ENCODE data around the gene TSPOAP1. TPM values are rescaled to one million over a fixed set of nuclear protein-coding genes. Genes with fewer than 3 reads are reported as not detected.

The TSPOAP1 gene
- total and polyA plus RNA-seq, 10 of the 15 experiments (the other 5 are each of a cell fraction or from before 2014, with no cell fraction given): 0.58 to 16.4 (median 4.2) TPM; not detected in 1

DNA sequence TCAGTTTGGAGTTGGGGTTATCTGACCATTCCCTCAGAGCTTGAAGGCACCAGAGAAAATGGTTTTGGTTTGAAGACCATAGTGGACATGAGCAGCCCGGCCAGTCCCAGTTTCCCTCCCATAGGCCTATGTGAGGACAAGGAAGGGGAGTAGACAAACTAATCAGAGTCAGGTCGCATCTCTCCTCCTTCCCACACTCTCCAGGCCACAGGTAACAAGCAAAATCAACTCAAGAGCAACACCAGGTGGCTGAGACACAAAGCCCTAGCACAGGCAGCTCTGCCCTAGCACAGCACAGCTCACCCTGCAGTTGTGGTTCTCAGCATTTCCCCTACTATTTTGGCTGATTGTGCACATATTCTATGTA is 16.2 kb upstream of the TSPOAP1 start (continued):
- TF ChIP-seq, protein P1, sequence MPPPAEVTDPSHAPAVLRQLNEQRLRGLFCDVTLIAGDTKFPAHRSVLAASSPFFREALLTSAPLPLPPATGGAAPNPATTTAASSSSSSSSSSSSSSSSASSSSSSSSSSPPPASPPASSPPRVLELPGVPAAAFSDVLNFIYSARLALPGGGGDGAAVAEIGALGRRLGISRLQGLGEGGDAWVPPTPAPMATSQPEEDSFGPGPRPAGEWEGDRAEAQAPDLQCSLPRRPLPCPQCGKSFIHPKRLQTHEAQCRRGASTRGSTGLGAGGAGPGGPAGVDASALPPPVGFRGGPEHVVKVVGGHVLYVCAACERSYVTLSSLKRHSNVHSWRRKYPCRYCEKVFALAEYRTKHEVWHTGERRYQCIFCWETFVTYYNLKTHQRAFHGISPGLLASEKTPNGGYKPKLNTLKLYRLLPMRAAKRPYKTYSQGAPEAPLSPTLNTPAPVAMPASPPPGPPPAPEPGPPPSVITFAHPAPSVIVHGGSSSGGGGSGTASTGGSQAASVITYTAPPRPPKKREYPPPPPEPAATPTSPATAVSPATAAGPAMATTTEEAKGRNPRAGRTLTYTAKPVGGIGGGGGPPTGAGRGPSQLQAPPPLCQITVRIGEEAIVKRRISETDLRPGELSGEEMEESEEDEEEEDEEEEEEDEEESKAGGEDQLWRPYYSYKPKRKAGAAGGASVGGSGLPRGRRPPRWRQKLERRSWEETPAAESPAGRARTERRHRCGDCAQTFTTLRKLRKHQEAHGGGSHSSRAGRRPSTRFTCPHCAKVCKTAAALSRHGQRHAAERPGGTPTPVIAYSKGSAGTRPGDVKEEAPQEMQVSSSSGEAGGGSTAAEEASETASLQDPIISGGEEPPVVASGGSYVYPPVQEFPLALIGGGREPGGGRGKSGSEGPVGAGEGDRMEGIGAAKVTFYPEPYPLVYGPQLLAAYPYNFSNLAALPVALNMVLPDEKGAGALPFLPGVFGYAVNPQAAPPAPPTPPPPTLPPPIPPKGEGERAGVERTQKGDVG (CRISPR knock-in tag; IDR thresholded peaks at IDR 0.05): no peak
- TF ChIP-seq ZBED1 (IDR thresholded peaks at IDR 0.05; ENCODE audit: borderline replicate concordance) (peak; percentile 1; the same call in 1 of the 2 replicates), PAX5 (IDR thresholded peaks at IDR 0.05; ENCODE audit: borderline replicate concordance, low read depth, low read length) (no peak), NFYA (IDR thresholded peaks at IDR 0.05; ENCODE audit: borderline replicate concordance, low read depth, low read length) (no peak), POLR2AphosphoS5 (IDR thresholded peaks at IDR 0.05; ENCODE audit: low read length) (peak; percentile 17; the same call in 1 of the 2 replicates), SREBF1 (IDR thresholded peaks at IDR 0.05; ENCODE audit: low read length) (no peak), YBX1 (IDR thresholded peaks at IDR 0.05) (no peak), MYC (IDR thresholded peaks at IDR 0.05; ENCODE audit: insufficient read depth, insufficient read length, insufficient replicate concordance, low read length, severe bottlenecking) (no peak), SUZ12 (IDR thresholded peaks at IDR 0.05; ENCODE audit: unreplicated experiment) (no peak), TBL1XR1 (IDR thresholded peaks at IDR 0.05; ENCODE audit: low read depth, low read length) (no peak), ATF7 (IDR thresholded peaks at IDR 0.05; ENCODE audit: low read depth) (no peak; the same call in 1 of the 2 replicates), NBN (IDR thresholded peaks at IDR 0.05) (peak; percentile 13; the same call in 1 of the 2 replicates), EP300 (IDR thresholded peaks at IDR 0.05; ENCODE audit: borderline replicate concordance in 1 of 2, control insufficient read depth in 1 of 2, low read depth in 2 of 2, low read length in 2 of 2) (no peak), LARP7 (IDR thresholded peaks at IDR 0.05) (no peak), BHLHE40 (IDR thresholded peaks at IDR 0.05; ENCODE audit: borderline replicate concordance in 1 of 2, low read depth in 2 of 2, low read length in 1 of 2) (no peak)
- TF ChIP-seq, protein P2, sequence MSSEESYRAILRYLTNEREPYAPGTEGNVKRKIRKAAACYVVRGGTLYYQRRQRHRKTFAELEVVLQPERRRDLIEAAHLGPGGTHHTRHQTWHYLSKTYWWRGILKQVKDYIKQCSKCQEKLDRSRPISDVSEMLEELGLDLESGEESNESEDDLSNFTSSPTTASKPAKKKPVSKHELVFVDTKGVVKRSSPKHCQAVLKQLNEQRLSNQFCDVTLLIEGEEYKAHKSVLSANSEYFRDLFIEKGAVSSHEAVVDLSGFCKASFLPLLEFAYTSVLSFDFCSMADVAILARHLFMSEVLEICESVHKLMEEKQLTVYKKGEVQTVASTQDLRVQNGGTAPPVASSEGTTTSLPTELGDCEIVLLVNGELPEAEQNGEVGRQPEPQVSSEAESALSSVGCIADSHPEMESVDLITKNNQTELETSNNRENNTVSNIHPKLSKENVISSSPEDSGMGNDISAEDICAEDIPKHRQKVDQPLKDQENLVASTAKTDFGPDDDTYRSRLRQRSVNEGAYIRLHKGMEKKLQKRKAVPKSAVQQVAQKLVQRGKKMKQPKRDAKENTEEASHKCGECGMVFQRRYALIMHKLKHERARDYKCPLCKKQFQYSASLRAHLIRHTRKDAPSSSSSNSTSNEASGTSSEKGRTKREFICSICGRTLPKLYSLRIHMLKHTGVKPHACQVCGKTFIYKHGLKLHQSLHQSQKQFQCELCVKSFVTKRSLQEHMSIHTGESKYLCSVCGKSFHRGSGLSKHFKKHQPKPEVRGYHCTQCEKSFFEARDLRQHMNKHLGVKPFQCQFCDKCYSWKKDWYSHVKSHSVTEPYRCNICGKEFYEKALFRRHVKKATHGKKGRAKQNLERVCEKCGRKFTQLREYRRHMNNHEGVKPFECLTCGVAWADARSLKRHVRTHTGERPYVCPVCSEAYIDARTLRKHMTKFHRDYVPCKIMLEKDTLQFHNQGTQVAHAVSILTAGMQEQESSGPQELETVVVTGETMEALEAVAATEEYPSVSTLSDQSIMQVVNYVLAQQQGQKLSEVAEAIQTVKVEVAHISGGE (CRISPR knock-in tag; IDR thresholded peaks at IDR 0.05): no peak
- TF ChIP-seq, protein P3, sequence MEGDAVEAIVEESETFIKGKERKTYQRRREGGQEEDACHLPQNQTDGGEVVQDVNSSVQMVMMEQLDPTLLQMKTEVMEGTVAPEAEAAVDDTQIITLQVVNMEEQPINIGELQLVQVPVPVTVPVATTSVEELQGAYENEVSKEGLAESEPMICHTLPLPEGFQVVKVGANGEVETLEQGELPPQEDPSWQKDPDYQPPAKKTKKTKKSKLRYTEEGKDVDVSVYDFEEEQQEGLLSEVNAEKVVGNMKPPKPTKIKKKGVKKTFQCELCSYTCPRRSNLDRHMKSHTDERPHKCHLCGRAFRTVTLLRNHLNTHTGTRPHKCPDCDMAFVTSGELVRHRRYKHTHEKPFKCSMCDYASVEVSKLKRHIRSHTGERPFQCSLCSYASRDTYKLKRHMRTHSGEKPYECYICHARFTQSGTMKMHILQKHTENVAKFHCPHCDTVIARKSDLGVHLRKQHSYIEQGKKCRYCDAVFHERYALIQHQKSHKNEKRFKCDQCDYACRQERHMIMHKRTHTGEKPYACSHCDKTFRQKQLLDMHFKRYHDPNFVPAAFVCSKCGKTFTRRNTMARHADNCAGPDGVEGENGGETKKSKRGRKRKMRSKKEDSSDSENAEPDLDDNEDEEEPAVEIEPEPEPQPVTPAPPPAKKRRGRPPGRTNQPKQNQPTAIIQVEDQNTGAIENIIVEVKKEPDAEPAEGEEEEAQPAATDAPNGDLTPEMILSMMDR (IDR thresholded peaks at IDR 0.05 in 2 of 3, conservative IDR thresholded peaks at IDR 0.05 in 1 of 3; ENCODE audit: control insufficient read depth in 2 of 3, extremely low read depth in 1 of 3, insufficient read depth in 1 of 3, low read depth in 3 of 3, low read length in 3 of 3): peak; percentile 57 to 90 (median 75)
- TF ChIP-seq, protein P4, sequence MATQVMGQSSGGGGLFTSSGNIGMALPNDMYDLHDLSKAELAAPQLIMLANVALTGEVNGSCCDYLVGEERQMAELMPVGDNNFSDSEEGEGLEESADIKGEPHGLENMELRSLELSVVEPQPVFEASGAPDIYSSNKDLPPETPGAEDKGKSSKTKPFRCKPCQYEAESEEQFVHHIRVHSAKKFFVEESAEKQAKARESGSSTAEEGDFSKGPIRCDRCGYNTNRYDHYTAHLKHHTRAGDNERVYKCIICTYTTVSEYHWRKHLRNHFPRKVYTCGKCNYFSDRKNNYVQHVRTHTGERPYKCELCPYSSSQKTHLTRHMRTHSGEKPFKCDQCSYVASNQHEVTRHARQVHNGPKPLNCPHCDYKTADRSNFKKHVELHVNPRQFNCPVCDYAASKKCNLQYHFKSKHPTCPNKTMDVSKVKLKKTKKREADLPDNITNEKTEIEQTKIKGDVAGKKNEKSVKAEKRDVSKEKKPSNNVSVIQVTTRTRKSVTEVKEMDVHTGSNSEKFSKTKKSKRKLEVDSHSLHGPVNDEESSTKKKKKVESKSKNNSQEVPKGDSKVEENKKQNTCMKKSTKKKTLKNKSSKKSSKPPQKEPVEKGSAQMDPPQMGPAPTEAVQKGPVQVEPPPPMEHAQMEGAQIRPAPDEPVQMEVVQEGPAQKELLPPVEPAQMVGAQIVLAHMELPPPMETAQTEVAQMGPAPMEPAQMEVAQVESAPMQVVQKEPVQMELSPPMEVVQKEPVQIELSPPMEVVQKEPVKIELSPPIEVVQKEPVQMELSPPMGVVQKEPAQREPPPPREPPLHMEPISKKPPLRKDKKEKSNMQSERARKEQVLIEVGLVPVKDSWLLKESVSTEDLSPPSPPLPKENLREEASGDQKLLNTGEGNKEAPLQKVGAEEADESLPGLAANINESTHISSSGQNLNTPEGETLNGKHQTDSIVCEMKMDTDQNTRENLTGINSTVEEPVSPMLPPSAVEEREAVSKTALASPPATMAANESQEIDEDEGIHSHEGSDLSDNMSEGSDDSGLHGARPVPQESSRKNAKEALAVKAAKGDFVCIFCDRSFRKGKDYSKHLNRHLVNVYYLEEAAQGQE (IDR thresholded peaks at IDR 0.05; ENCODE audit: low read depth, low read length): no peak

All from GM12878 (cell line).